ENCODE results near the gene SUGCT.

SUGCT gene

DNA sequence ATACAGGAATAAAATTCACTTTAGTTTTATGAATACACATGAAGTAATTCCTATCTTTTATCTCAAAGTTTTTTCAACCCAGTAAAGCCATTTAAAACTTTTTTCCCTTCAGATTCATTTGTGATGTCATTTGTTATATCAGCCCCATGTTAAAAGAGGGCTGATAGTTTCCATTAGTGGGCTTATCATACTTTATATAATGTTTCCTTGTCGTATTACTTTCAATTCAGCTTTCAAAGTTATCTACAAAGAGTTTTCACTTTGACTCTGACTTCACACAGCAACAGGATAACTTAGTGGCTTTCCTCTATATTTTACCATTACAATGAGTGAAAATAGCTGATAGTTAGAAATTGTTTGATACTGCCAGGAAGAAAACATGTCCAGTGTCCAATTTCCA, 484.8 kb downstream of the SUGCT start:
- no peak for TF ChIP-seq POLR2AphosphoS5 (IDR thresholded peaks at IDR 0.05; ENCODE audit: low read depth, low read length)
- TF ChIP-seq, protein P1, sequence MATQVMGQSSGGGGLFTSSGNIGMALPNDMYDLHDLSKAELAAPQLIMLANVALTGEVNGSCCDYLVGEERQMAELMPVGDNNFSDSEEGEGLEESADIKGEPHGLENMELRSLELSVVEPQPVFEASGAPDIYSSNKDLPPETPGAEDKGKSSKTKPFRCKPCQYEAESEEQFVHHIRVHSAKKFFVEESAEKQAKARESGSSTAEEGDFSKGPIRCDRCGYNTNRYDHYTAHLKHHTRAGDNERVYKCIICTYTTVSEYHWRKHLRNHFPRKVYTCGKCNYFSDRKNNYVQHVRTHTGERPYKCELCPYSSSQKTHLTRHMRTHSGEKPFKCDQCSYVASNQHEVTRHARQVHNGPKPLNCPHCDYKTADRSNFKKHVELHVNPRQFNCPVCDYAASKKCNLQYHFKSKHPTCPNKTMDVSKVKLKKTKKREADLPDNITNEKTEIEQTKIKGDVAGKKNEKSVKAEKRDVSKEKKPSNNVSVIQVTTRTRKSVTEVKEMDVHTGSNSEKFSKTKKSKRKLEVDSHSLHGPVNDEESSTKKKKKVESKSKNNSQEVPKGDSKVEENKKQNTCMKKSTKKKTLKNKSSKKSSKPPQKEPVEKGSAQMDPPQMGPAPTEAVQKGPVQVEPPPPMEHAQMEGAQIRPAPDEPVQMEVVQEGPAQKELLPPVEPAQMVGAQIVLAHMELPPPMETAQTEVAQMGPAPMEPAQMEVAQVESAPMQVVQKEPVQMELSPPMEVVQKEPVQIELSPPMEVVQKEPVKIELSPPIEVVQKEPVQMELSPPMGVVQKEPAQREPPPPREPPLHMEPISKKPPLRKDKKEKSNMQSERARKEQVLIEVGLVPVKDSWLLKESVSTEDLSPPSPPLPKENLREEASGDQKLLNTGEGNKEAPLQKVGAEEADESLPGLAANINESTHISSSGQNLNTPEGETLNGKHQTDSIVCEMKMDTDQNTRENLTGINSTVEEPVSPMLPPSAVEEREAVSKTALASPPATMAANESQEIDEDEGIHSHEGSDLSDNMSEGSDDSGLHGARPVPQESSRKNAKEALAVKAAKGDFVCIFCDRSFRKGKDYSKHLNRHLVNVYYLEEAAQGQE (IDR thresholded peaks at IDR 0.05; ENCODE audit: insufficient read depth in 1 of 2, low read depth in 2 of 2, low read length in 2 of 2) = no peak
- no peak for TF ChIP-seq SIN3A (IDR thresholded peaks at IDR 0.05; ENCODE audit: borderline replicate concordance, insufficient read depth, low read length)
- TF ChIP-seq FOXP2 (optimal IDR thresholded peaks at IDR 0.05; ENCODE audit: borderline replicate concordance, extremely low read depth, extremely low read length, insufficient read depth) = no peak
- TF ChIP-seq TAF1 (IDR thresholded peaks at IDR 0.05; ENCODE audit: borderline replicate concordance, insufficient read depth, low read length) = no peak

DNA sequence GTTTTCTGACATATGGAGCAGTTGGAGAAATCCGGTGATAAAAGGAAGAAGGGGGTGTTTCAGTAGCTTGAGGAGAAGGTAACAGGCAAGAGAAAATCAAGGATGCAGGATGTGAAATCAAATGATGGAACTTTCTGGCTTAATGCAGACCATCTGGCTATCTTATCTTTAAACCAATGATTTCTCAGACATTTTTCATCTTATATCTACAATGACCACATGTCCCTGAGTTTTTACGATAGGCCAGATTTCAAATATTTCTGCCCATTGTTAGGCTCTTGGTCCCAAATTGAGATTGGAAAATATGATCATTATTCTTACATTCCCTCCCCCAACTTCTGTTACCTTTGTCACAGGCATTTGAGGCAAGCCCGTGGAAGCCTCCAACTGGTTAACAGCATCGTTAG, 486.8 kb downstream of the SUGCT start:
- TF ChIP-seq SIN3A (IDR thresholded peaks at IDR 0.05; ENCODE audit: borderline replicate concordance, insufficient read depth, low read length) = no peak

DNA sequence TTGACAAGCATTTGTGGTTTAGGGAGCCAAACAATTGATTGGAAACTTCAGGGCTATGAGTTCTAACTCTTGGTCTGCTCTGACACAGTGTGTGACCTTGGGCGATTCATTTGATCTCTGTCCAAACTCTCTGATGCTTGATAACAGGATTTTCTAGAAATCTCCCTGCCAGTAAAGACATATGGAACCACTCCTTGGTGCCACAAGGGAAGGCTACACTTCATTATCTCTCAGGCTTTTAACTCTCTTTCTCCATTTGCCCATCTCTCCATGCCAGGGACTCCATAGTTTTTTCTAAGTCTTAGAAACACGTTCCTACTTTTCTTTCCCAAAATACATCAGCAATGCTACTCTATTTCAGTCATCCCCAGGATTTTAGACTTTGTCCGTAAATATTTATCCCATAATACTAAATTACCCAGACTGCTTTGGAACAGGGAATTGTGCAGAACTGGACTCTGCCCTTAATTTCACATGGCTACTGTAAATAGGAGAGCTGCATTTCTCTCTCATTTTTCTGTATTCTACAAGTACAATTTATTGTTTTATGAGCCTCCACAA, 488.2 kb downstream of the SUGCT start:
- TF ChIP-seq, protein P1 (IDR thresholded peaks at IDR 0.05; ENCODE audit: insufficient read depth in 1 of 2, low read depth in 2 of 2, low read length in 2 of 2) = no peak
- no peak for TF ChIP-seq POLR2AphosphoS5 (IDR thresholded peaks at IDR 0.05; ENCODE audit: low read depth, low read length)
- no peak for TF ChIP-seq TAF1 (IDR thresholded peaks at IDR 0.05; ENCODE audit: borderline replicate concordance, insufficient read depth, low read length)
- TF ChIP-seq SIN3A (IDR thresholded peaks at IDR 0.05; ENCODE audit: borderline replicate concordance, insufficient read depth, low read length) = no peak
- no peak for TF ChIP-seq FOXP2 (optimal IDR thresholded peaks at IDR 0.05; ENCODE audit: borderline replicate concordance, extremely low read depth, extremely low read length, insufficient read depth)

DNA sequence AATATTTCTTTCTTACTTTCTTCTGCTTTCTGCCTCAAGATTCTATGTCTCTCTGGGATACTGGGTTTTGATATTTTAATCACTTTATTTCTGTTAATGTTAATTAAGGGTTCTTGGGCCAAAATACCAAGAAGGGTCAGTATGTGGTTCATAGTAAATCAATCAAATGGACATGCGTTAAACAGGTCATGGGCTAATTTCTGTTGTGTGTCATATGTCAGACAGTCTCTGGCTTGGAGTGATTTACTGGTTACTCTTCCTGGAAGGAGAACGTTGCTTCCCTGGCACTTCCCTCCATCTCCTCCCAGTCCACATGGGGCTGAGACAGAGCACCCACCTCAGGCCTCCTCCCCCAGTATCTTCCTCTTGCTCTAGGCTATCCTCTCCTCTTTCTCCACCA, 489.1 kb downstream of the SUGCT start:
- no peak for TF ChIP-seq TAF1 (IDR thresholded peaks at IDR 0.05; ENCODE audit: borderline replicate concordance, insufficient read depth, low read length)
- TF ChIP-seq FOXP2 (optimal IDR thresholded peaks at IDR 0.05; ENCODE audit: borderline replicate concordance, extremely low read depth, extremely low read length, insufficient read depth) = no peak
- TF ChIP-seq, protein P1 (IDR thresholded peaks at IDR 0.05; ENCODE audit: insufficient read depth in 1 of 2, low read depth in 2 of 2, low read length in 2 of 2) = no peak
- TF ChIP-seq POLR2AphosphoS5 (IDR thresholded peaks at IDR 0.05; ENCODE audit: low read depth, low read length) = no peak
- no peak for TF ChIP-seq SIN3A (IDR thresholded peaks at IDR 0.05; ENCODE audit: borderline replicate concordance, insufficient read depth, low read length)

DNA sequence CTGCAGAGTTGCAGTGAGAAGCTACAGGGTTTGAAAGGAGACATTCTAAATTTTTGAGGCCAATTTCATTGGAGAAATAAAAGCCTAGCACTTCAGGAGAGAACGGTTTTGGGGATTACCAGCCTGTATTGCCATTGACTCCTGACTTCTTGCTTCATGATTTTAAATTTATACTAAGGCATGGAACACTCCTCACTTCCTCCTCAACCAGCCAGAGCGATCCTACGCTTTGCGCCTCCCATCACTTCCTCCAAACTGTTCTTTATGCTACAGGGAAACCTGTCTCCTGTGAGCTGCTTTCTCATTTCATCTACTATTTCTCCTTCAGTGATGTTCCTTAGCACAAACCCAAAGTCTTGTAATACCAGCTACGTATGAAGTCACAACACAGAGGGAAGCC, 495.1 kb downstream of the SUGCT start:
- no peak for TF ChIP-seq TAF1 (IDR thresholded peaks at IDR 0.05; ENCODE audit: borderline replicate concordance, insufficient read depth, low read length)
- TF ChIP-seq POLR2AphosphoS5 (IDR thresholded peaks at IDR 0.05; ENCODE audit: low read depth, low read length) = no peak
- TF ChIP-seq SIN3A (IDR thresholded peaks at IDR 0.05; ENCODE audit: borderline replicate concordance, insufficient read depth, low read length) = no peak
- TF ChIP-seq, protein P1 (IDR thresholded peaks at IDR 0.05; ENCODE audit: insufficient read depth in 1 of 2, low read depth in 2 of 2, low read length in 2 of 2) = no peak
- no peak for TF ChIP-seq FOXP2 (optimal IDR thresholded peaks at IDR 0.05; ENCODE audit: borderline replicate concordance, extremely low read depth, extremely low read length, insufficient read depth)
